Activated T-helper 1 cell treated with anti-CD3 and anti-CD28 coated beads, Interleukin-12 subunit alpha, Interleukin-12 subunit beta, Interleukin-2, Interleukin-4 antibody, amounts not matched to agents 30 ng/mL and 10 ng/mL and 1 ng/mL, durations not matched to agents 14 hours and 24 hours and 36 hours (primary cell): ENCODE results near the gene NOS2. TPM values are rescaled to one million over a fixed set of nuclear protein-coding genes. Genes with fewer than 3 reads are reported as not detected.
A peak's percentile ranks its signal among the peaks of the same experiment; 100 is the strongest.
"Not testable (repeated sequence)": the region's sequence is repeated elsewhere in the genome, so short reads cannot be mapped to it uniquely, and the experiment has no call there.

ENCODE experiments used
- DNase-seq: peaks from one replicate; pipeline ENCODE4 v3.0.0; 2021; ENCODE audit warnings: low spot score
- H3K27ac Mint-ChIP-seq: one replicate; pipeline ENCODE4 v1.8.0; 2021; ENCODE audit warnings: mild to moderate bottlenecking, mixed read lengths
- H3K27me3 Mint-ChIP-seq: one replicate; pipeline ENCODE4 v1.8.0; 2022; ENCODE audit warnings: mild to moderate bottlenecking, moderate library complexity, mixed read lengths; ENCODE audit not compliant: insufficient read depth
- H3K36me3 Mint-ChIP-seq: one replicate; pipeline ENCODE4 v1.8.0; 2021; ENCODE audit warnings: low read depth, mixed read lengths
- H3K4me1 Mint-ChIP-seq: one replicate; pipeline ENCODE4 v1.8.0; 2021; ENCODE audit warnings: low read depth, mixed read lengths
- H3K4me3 Mint-ChIP-seq: one replicate; pipeline ENCODE4 v1.8.0; 2021; ENCODE audit warnings: mild to moderate bottlenecking, moderate library complexity, mixed read lengths
- H3K9me3 Mint-ChIP-seq: one replicate; pipeline ENCODE4 v1.8.0; 2021; ENCODE audit warnings: mixed read lengths
- intact Hi-C: fragments of 100-400 bp; cut with micrococcal nuclease; formaldehyde crosslinking; loops from one replicate; pipeline ENCODE4 v1.15.1; 2024
- total RNA-seq: library from RNA; stranded (reverse); gene quantifications from 2 replicates; pipeline ENCODE4 v1.2.3, GENCODE V29; 2022

Gene NOS2
- total RNA-seq, 1 donor from 2014 or later: not detected

- Mint-ChIP-seq H3K27me3 (no peaks in the 10 kb centered on the region), H3K4me3 (no peak overlapping the region), H3K36me3 (no peaks in the 10 kb centered on the region), H3K9me3 (no peaks in the 10 kb centered on the region), H3K27ac (no peak overlapping the region), H3K4me1 (no peaks in the 10 kb centered on the region)
- intact Hi-C loops: loop anchor here (1.0 to 2.0 kb wide), 3 partner anchors 102 to 519 kb away; no protein-coding TSS in a partner anchor
- DNase-seq: no peak
Measured at GRCh38 chr17:27755706-27756466, 44.4 kb downstream of the NOS2 start.

- intact Hi-C loops: no loop called here
- H3K4me3 Mint-ChIP-seq: no peak overlapping the region
- no peaks in the 10 kb centered on the region for H3K9me3 Mint-ChIP-seq
Measured at GRCh38 chr17:27754549-27754948, 45.8 kb downstream of the NOS2 start.

DNA sequence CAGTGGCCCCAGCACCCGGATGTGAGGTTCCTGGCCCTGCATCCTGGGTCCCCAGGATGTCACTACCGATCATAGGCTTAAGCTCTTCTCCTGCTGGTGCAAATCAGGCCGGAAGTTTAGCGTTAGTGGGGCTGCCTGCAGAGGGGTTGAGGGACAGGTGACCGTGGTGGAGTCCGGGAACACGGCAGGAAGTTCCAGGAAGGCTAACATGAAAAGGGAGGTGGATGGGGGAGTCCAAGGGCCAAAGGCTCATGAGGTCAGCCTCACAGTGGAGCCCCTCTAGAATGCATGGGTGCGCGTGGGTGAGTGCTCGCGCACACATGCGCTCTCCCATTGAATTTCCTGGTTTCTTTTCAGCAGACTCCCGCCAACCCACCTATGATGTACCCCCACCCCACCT, 46.6 kb downstream of the NOS2 start:
- intact Hi-C loops, H3K9me3 Mint-ChIP-seq, H3K4me1 Mint-ChIP-seq, H3K4me3 Mint-ChIP-seq, DNase-seq, H3K36me3 Mint-ChIP-seq, H3K27me3 Mint-ChIP-seq: not testable (repeated sequence)
- peak overlapping the region; percentile 52 for H3K27ac Mint-ChIP-seq

More at GRCh38 chr17:27754549-27754948, 45.8 kb downstream of the NOS2 start:
- H3K27ac Mint-ChIP-seq: no peak overlapping the region
- H3K27me3 Mint-ChIP-seq: no peaks in the 10 kb centered on the region
- no peaks in the 10 kb centered on the region for H3K4me1 Mint-ChIP-seq
- no peak for DNase-seq
- no peaks in the 10 kb centered on the region for H3K36me3 Mint-ChIP-seq

- H3K27ac Mint-ChIP-seq: not testable (repeated sequence)
Measured at GRCh38 chr17:27752831-27753619, 47.3 kb downstream of the NOS2 start.

GRCh38 chr17:27751622-27752490, 48.5 kb downstream of the NOS2 start:
- no peaks in the 10 kb centered on the region for H3K4me1 Mint-ChIP-seq
- DNase-seq: no peak
- H3K9me3 Mint-ChIP-seq: no peaks in the 10 kb centered on the region
- no peak overlapping the region for H3K4me3 Mint-ChIP-seq
- no peaks in the 10 kb centered on the region for H3K36me3 Mint-ChIP-seq
- no peaks in the 10 kb centered on the region for H3K27me3 Mint-ChIP-seq
- H3K27ac Mint-ChIP-seq: no peak overlapping the region
- intact Hi-C loops: no loop called here

More at GRCh38 chr17:27752831-27753619, 47.3 kb downstream of the NOS2 start:
- intact Hi-C loops, H3K27me3 Mint-ChIP-seq, H3K4me1 Mint-ChIP-seq, H3K36me3 Mint-ChIP-seq, H3K9me3 Mint-ChIP-seq, DNase-seq, H3K4me3 Mint-ChIP-seq: not testable (repeated sequence)

DNA sequence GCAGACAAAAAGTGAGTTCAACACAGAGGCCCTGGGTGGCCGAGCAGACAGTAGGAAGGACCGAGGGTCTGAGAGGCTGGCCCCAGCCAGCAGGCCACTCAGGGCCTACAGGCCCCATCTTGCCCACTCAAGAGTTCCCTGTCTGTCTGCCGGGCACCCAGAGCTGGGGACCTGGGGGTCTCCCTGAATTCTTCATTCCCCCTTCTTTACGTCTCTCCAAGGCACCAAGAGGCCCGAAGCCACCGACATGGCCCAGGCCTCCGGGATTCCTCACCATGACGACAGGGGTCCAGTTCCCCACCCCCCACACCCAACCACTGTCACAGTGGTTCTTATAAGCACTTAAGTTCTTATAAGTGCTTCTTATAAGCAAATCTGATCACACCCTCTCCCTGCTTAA, 49.2 kb downstream of the NOS2 start:
- H3K4me3 Mint-ChIP-seq: no peak overlapping the region
- no peaks in the 10 kb centered on the region for H3K36me3 Mint-ChIP-seq
- no peak overlapping the region for H3K27ac Mint-ChIP-seq
- intact Hi-C loops: no loop called here
- no peaks in the 10 kb centered on the region for H3K27me3 Mint-ChIP-seq
- H3K9me3 Mint-ChIP-seq: no peaks in the 10 kb centered on the region
- no peak for DNase-seq
- H3K4me1 Mint-ChIP-seq: no peaks in the 10 kb centered on the region

GRCh38 chr17:27749562-27750150, 50.7 kb downstream of the NOS2 start:
- H3K27ac Mint-ChIP-seq, H3K4me1 Mint-ChIP-seq, H3K27me3 Mint-ChIP-seq, H3K4me3 Mint-ChIP-seq, H3K36me3 Mint-ChIP-seq, intact Hi-C loops, DNase-seq, H3K9me3 Mint-ChIP-seq: not testable (repeated sequence)

- H3K9me3 Mint-ChIP-seq: no peaks in the 10 kb centered on the region
- no peak overlapping the region for H3K27ac Mint-ChIP-seq
- no peaks in the 10 kb centered on the region for H3K27me3 Mint-ChIP-seq
- H3K4me3 Mint-ChIP-seq: no peak overlapping the region
- H3K4me1 Mint-ChIP-seq: no peaks in the 10 kb centered on the region
- H3K36me3 Mint-ChIP-seq: no peaks in the 10 kb centered on the region
- intact Hi-C loops: no loop called here
- no peak for DNase-seq
Measured at GRCh38 chr17:27748360-27748825, 51.9 kb downstream of the NOS2 start.

- no peak overlapping the region for H3K4me3 Mint-ChIP-seq
- H3K27me3 Mint-ChIP-seq: no peaks in the 10 kb centered on the region
- no peak overlapping the region for H3K27ac Mint-ChIP-seq
- H3K9me3 Mint-ChIP-seq: no peaks in the 10 kb centered on the region
- H3K36me3 Mint-ChIP-seq: no peaks in the 10 kb centered on the region
- intact Hi-C loops: no loop called here
- no peaks in the 10 kb centered on the region for H3K4me1 Mint-ChIP-seq
- DNase-seq: no peak
Measured at GRCh38 chr17:27747462-27748359, 52.6 kb downstream of the NOS2 start.

DNA sequence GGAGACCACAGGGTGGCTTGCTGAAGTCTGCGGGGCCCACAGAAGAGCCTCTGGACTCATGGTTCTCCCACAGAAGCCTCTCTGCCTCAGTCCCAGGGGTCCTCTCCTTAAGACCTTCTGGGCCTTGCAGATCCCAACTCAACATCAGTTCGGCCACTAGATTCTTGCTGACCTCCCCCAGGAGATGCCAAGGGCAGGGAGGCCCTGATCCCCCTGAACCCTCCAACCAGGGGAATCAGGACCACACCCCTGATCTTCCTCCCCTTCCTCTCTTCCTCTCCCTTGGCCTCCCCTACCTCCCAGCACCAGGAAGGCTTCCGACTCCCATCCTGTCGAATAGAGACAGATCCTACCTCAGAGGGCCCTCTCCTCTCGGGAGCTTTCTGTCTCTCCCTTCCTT, 53.4 kb downstream of the NOS2 start:
- no peaks in the 10 kb centered on the region for H3K9me3 Mint-ChIP-seq
- H3K27me3 Mint-ChIP-seq: no peaks in the 10 kb centered on the region
- H3K27ac Mint-ChIP-seq: no peak overlapping the region
- H3K36me3 Mint-ChIP-seq: no peaks in the 10 kb centered on the region
- intact Hi-C loops: no loop called here
- H3K4me1 Mint-ChIP-seq: no peaks in the 10 kb centered on the region
- no peak overlapping the region for H3K4me3 Mint-ChIP-seq
- no peak for DNase-seq

- H3K27ac Mint-ChIP-seq, H3K4me1 Mint-ChIP-seq, H3K4me3 Mint-ChIP-seq, intact Hi-C loops, DNase-seq, H3K36me3 Mint-ChIP-seq, H3K27me3 Mint-ChIP-seq, H3K9me3 Mint-ChIP-seq: not testable (repeated sequence)
Measured at GRCh38 chr17:27746320-27746719, 54.0 kb downstream of the NOS2 start.
